NB4 (cell line): Measurements from ENCODE around the gene TAF1C.

ENCODE experiments used
- CTCF ChIP-seq: IDR thresholded peaks from one replicate; pipeline ENCODE4 v1.5.1; 2012; ENCODE audit warnings: low read depth, low read length
- MAX ChIP-seq: IDR thresholded peaks from 2 replicates; pipeline ENCODE4 v1.6.1; 2011; ENCODE audit warnings: low read depth, low read length

DNA sequence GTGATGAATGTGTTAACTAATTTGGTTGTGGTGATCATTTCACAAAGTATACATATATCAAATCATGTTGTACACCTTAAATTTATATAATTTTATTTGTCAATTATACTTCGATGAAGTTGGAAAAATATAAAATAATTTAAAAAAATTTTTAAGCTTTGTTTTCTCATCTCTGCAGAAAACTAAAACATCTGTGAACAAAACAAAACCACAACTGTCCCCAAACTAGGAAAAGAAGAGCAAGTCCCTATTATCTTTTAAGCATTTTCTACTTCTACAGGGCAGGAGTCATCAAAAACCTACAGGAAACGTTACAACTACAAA, 48.4 kb downstream of the TAF1C start:
- no peak for TF ChIP-seq CTCF
- TF ChIP-seq MAX: no peak
